Measurements from ENCODE around the gene PLEKHA7. TPM values are rescaled to one million over a fixed set of nuclear protein-coding genes. Genes with fewer than 3 reads are reported as not detected.

The PLEKHA7 gene
- total RNA-seq, 2 experiments from 2014 or later: 5.1 to 5.6 TPM

DNA sequence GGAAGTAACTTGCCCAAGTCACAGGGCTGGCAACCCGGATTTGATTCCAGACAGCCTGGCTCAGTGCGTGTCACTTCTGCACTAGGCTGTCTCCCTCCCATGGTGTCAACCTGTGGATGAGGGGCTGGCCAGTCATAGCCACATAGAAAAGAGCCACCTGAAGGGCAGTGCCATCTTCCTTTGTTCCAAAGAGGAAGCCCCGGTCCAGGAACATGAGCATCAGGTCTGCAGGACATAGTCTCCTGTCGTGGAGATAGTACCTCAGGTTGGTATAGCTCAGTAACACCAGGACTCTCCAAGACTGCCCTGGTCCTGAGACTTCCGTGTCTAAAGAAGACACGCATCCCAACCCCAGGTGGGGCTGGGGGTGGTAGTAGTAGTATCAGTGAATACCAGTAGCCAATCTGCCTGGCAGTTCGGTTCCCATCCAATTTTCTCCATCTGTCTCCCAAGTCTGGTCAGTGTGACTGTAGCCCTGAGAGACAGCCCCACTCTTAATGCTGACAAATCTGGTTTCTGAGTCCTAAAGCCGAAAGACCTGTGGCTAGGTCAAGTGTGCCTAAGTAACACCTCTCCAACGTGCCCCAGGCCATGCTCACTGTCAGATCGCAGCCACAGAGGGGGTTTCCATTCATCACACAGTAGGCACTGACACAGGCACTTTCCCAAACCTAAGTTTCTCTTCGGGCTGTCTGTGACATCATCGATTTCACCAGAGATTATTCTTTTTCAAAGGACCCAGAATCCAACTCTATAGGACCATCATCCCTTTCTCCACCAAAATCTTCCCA, 242.7 kb downstream of the PLEKHA7 start:
- no peaks in the 10 kb centered on the region for H3K9me3 Mint-ChIP-seq
- no peak for DNase-seq
- H3K36me3 Mint-ChIP-seq: no peaks in the 10 kb centered on the region
- H3K27ac Mint-ChIP-seq: no peak overlapping the region
- H3K4me1 Mint-ChIP-seq: no peaks in the 10 kb centered on the region
- H3K27me3 Mint-ChIP-seq: no peaks in the 10 kb centered on the region
- no peak overlapping the region for H3K4me3 Mint-ChIP-seq

DNA sequence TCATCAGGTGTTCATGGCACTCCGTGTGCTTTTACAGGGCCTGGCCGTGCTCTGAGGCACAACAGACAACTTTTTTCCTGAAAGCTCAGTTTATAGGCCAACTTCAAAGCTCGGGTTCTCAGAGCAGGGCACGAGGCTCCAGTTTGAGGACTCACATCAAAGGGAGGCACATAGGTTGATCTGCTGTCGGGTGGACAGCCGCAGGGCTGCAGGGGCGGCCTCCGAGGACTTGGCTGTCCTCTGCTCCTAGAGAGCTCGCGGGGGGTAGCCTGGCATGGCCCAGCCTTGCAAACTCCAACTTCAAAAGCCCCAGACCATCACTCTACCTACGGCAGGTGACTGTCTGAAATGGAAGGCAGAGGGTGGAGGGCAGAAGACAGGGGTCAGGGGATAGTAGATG, 244.2 kb downstream of the PLEKHA7 start:
- no peaks in the 10 kb centered on the region for H3K36me3 Mint-ChIP-seq
- H3K4me1 Mint-ChIP-seq: no peaks in the 10 kb centered on the region
- no peak overlapping the region for H3K27ac Mint-ChIP-seq
- no peak overlapping the region for H3K4me3 Mint-ChIP-seq
- no peak for DNase-seq
- no peaks in the 10 kb centered on the region for H3K27me3 Mint-ChIP-seq
- H3K9me3 Mint-ChIP-seq: no peaks in the 10 kb centered on the region

DNA sequence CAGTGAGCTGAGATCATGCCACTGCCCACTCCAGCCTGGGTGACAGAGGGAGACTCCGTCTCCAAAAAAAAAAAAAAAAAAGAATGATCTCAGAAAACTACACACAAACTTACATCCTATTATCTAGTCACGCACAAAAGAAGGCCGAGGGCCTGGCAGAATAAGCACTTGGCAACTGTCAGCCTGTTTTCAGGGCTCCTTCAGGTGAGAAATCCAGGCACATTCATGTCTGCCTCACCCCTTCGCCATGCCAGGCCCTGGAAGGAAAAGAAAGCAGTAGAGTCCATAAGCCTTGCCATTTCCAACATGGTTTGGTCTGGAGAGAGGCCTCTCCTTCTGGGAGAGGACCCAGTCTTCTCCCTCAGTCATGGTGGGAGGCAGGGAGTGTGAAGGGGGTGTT, 244.8 kb downstream of the PLEKHA7 start:
- H3K27ac Mint-ChIP-seq: no peak overlapping the region
- DNase-seq: no peak
- H3K4me3 Mint-ChIP-seq: no peak overlapping the region
- H3K36me3 Mint-ChIP-seq: no peaks in the 10 kb centered on the region
- no peaks in the 10 kb centered on the region for H3K4me1 Mint-ChIP-seq
- no peaks in the 10 kb centered on the region for H3K27me3 Mint-ChIP-seq
- H3K9me3 Mint-ChIP-seq: no peaks in the 10 kb centered on the region

DNA sequence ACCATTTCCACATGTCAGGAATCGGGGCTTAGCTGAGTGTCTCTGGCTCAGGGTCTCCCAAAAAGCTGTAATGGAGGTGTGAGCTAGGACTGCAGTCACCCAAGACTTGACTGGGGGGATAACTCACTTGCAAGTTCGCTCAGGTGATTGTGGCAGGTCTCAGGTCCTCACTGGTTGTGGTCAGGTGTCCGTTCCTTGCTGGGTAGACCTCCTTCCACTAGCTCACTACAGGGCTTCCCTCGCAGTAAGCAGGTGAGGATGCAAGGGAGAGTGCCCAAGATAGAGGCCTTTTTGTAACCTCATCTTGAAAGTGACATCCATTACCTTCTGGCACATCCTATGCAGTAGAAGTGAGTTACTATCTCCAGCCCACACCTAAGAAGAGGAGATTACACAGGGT, 246.3 kb downstream of the PLEKHA7 start:
- H3K27me3 Mint-ChIP-seq: no peaks in the 10 kb centered on the region
- no peaks in the 10 kb centered on the region for H3K36me3 Mint-ChIP-seq
- H3K4me1 Mint-ChIP-seq: no peaks in the 10 kb centered on the region
- H3K4me3 Mint-ChIP-seq: no peak overlapping the region
- no peak overlapping the region for H3K27ac Mint-ChIP-seq
- DNase-seq: no peak
- H3K9me3 Mint-ChIP-seq: no peaks in the 10 kb centered on the region

DNA sequence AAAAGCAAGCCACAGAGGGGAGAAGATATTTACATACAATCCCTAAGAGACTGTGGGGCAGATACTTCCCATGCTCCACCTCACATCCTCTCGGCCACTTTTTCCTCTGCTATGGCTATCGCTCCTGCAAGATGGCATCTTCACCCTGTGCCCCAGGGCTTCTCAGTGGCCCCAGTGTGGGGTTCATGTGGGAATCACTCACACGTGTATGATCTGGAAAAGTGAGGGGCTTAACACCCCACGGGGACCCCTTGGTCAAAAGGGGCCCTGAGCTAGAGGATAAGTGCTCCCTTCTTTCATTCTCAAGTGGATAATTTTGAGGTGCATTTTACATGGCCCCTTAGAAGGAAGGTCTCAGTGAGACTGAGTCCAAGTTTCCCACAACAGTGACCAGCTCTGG, 247.1 kb downstream of the PLEKHA7 start:
- DNase-seq: no peak
- Mint-ChIP-seq H3K27ac (no peak overlapping the region), H3K27me3 (no peaks in the 10 kb centered on the region), H3K36me3 (no peaks in the 10 kb centered on the region), H3K4me3 (no peak overlapping the region), H3K4me1 (no peaks in the 10 kb centered on the region), H3K9me3 (no peaks in the 10 kb centered on the region)

DNA sequence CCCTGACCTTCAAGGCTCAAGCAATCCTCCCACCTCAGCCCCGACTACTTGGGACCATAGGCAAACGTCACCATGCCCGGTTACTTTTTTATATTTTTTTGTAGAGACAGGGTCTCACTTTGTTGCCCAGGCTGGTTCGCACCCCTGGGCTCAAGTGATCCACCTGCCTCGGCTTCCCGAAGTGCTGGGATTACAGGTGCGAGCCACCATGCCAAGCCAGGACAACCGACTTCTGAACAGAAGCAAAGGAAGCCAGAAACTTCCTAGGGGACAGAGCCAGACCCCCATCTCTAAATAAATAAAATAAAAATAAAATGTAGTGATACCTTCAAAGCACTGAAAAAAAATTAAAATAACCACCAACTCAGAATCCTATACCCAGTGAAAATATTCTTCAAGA, 249.3 kb downstream of the PLEKHA7 start:
- H3K27ac Mint-ChIP-seq: no peak overlapping the region
- DNase-seq: no peak
- H3K27me3 Mint-ChIP-seq: no peaks in the 10 kb centered on the region
- peaks cover 3% of the 10 kb centered on the region for H3K4me1 Mint-ChIP-seq
- no peak overlapping the region for H3K4me3 Mint-ChIP-seq
- no peaks in the 10 kb centered on the region for H3K9me3 Mint-ChIP-seq
- peaks cover 2% of the 10 kb centered on the region for H3K36me3 Mint-ChIP-seq

DNA sequence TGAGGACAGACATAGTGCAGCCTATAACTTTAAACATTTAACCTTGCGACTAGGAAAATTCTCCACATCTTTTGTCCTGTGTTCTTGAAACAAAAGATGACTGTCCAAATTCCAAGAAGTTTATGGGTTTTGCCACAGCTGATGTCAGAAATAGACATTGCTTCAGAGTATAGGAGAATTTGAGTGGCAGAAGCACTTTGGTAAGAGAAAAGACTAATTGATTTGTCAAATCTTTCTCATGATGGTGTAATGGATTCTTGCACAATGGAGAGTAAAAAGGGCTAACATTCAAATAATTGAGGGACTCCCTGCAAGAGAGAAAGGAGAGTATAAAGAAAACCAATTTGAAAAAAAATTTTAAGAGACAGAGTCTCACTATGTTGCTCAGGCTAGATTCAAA, 250.5 kb downstream of the PLEKHA7 start:
- Mint-ChIP-seq H3K27me3 (no peaks in the 10 kb centered on the region), H3K27ac (no peak overlapping the region), H3K36me3 (peaks cover 9% of the 10 kb centered on the region), H3K4me1 (peaks cover 11% of the 10 kb centered on the region), H3K4me3 (no peak overlapping the region), H3K9me3 (peaks cover 4% of the 10 kb centered on the region)
- DNase-seq: no peak

DNA sequence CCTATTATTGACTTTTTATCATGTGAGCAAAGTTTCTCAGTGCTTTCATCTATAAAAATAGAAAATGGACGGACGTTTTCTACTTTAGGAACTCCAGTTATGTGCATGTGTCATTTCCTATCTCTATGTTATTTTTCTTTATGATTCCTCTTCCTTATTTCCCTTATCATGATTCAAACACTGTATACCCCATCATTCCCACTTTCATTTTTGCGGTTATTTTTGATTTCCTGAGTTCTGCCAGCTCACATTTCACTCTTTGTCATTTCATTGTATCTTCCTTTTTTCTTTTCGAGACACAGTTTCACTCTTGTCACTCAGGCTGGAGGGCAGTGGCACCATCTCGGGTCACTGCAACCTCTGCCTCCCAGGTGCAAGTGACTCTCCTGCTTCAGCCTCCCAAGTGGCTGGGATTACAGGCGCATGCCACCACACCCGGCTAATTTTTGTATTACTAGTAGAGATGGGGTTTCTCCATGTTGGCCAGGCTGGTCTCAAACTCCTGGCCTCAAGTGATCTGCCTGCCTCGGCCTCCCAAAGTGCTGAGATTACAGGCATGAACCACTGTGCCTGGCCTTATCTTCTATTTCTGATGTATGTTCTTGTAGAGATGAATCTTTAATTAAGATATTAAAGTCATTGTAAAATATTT, 254.2 kb downstream of the PLEKHA7 start:
- no peak overlapping the region for H3K4me3 Mint-ChIP-seq
- no peak for DNase-seq
- H3K4me1 Mint-ChIP-seq: peaks cover 15% of the 10 kb centered on the region
- H3K9me3 Mint-ChIP-seq: peaks cover 4% of the 10 kb centered on the region
- peak overlapping the region; percentile 55 for H3K27ac Mint-ChIP-seq
- H3K27me3 Mint-ChIP-seq: no peaks in the 10 kb centered on the region
- peaks cover 31% of the 10 kb centered on the region for H3K36me3 Mint-ChIP-seq

DNA sequence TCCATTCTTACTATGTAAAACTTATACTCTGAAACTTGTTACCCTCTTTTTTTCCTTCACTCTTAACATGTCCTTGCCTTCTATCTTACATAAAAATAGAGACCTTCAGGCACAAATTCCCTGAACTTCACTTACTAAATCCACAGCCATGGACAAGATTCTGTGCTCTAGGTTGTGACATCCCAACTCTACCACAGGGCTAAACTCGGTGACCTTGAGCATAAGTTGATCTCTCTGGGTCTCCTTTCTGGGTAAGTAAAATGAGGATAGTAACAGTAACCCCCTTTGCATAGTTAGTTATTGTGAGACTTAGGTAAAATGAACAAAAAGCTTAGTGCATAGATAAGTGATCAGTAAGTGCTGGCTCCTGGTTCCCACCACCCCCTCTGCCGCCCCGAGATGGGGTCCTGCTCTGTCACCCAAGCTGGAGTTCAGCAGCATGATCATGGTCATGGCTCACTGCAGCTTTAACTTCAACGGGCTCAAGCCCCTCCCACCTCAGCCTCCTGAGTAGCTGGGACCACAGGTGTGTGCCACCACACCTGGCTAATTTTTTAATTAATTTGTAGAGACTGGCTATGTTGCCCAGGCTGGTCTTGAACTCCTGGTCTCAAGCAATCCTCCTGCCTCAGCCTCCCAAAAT, 255.7 kb downstream of the PLEKHA7 start:
- H3K4me3 Mint-ChIP-seq: no peak overlapping the region
- H3K36me3 Mint-ChIP-seq: peaks cover 38% of the 10 kb centered on the region
- peak overlapping the region; percentile 36 for H3K27ac Mint-ChIP-seq
- DNase-seq: no peak
- H3K4me1 Mint-ChIP-seq: peaks cover 23% of the 10 kb centered on the region
- H3K9me3 Mint-ChIP-seq: peaks cover 4% of the 10 kb centered on the region
- no peaks in the 10 kb centered on the region for H3K27me3 Mint-ChIP-seq

DNA sequence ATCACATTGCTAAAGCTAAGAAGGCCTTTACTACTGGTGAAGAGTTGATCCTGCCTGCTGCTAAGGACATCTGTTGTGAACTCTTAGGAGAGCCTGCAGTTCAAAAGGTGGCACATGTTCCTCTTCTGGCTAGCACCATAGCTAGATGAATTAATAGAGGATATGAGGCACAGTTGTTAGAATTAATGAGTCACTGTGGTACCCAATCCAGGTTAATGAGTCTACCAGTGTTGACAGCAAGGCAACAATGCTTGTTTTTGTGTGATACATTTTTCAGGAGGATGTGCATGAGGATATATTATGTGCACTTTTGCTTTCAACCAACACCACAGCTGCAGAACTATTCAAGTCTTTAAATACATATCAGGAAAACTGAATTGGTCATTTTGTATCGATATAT, 263.8 kb downstream of the PLEKHA7 start:
- DNase-seq: no peak
- Mint-ChIP-seq H3K27me3 (no peaks in the 10 kb centered on the region), H3K27ac (peak overlapping the region; percentile 72), H3K4me1 (peaks cover 31% of the 10 kb centered on the region), H3K36me3 (peaks cover 54% of the 10 kb centered on the region), H3K4me3 (no peak overlapping the region), H3K9me3 (no peaks in the 10 kb centered on the region)

DNA sequence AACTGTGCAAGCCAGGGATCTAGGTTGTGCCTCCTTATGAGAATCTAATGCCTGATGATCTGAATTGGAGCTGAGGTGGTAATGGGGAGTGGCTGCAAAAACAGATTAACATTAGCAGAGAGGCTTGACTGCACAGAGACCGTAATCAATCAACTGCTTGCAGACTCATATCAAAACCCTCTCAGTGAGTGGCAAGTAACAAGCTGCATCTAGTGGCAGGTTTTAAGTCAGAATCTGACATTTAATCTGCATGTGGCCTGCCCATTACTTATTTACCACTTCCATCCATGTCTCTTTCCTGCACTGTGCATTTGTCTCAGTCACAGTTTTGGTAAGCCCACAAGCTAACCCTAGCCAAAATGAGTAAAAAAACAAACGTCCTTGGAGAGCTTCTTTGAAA, 264.5 kb downstream of the PLEKHA7 start:
- peak overlapping the region; percentile 72 for H3K27ac Mint-ChIP-seq

DNA sequence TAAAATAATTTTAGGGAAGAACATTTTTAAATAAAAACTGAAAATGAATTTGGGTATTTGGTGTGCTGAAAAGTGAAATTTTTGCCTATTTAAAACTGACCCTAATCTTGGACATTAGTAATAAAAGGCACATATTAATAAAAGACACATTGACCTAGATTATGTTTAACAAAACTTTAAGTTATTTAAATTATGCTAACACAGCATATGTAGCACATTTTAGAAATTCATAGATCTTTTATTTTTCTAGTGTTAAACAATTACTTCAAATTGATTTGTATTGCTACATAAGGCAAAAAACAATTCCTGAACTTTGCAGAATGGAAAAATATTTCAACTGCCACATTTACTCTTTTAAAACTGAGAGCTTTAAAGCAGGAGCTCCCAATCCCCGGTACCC, 265.1 kb downstream of the PLEKHA7 start:
- H3K4me1 Mint-ChIP-seq: peaks cover 39% of the 10 kb centered on the region
- peak overlapping the region; percentile 72 for H3K27ac Mint-ChIP-seq
- H3K27me3 Mint-ChIP-seq: no peaks in the 10 kb centered on the region
- no peaks in the 10 kb centered on the region for H3K9me3 Mint-ChIP-seq
- DNase-seq: no peak
- H3K36me3 Mint-ChIP-seq: peaks cover 54% of the 10 kb centered on the region
- H3K4me3 Mint-ChIP-seq: no peak overlapping the region

More for the DNA sequence above, 264.5 kb downstream of the PLEKHA7 start:
- no peak for DNase-seq
- Mint-ChIP-seq H3K27me3 (no peaks in the 10 kb centered on the region), H3K4me3 (no peak overlapping the region), H3K4me1 (peaks cover 36% of the 10 kb centered on the region), H3K9me3 (no peaks in the 10 kb centered on the region), H3K36me3 (peaks cover 51% of the 10 kb centered on the region)

DNA sequence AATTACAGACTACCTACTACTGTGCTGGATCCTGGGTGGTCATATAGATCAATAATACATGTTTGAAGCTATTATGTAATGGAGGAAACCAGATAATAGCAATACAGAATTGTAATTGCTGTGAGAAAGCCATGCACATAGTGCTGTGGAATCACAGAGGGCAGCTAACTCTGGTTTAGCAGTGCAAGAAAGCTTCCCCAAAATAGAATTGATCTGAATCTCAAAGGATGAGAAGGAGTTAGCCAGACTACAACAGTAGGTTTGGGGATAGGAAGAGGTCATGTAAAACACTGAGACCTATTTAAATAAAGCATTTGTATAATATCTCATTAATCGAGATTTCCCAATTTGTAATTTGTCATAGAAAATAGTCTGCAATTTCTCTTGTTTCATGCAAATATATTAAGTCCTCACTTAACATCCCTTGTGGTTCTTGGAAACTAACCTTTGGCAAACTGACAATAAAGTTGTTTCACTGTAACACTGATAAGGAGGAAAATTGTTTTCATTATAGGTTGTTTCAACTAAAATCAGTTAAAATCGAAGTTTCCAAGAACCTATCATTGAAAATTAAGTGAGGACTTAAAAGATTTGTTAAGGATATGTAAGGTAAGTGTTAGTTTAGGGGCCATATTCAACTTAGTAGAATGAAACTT, 268.1 kb downstream of the PLEKHA7 start:
- Mint-ChIP-seq H3K4me3 (no peak overlapping the region), H3K27ac (no peak overlapping the region), H3K27me3 (no peaks in the 10 kb centered on the region), H3K4me1 (peaks cover 52% of the 10 kb centered on the region), H3K36me3 (peaks cover 50% of the 10 kb centered on the region), H3K9me3 (no peaks in the 10 kb centered on the region)
- DNase-seq: no peak

DNA sequence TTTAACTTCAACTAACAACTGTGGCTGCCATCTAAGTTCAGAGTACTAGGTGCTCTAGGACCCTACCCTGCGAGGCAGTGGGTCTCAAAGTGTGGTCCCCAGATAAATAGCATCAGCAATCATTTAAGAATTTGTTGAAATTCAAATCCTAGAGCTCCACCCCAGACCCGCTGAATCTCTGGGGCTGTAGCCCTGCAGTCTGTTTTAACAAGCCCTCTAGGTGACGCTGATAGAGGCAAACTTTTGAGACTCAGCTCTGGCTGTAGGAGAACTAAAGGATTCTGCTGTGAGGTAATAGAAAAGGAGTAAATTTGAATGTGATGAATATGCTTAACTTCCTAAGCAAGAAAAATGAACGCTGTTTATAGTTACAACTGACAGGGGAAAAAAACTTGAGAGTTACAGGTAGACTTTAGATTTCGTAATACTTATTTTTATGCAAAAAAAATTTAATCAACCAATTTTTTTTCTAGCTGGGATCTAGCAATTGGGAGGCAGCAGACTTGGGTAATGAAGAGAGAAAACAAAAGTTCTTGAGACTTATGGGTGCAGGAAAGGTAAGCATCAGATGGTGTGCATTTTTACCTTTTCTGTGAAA, 270.0 kb downstream of the PLEKHA7 start:
- DNase-seq: no peak
- H3K9me3 Mint-ChIP-seq: no peaks in the 10 kb centered on the region
- peaks cover 34% of the 10 kb centered on the region for H3K36me3 Mint-ChIP-seq
- peak overlapping the region; percentile 12 for H3K27ac Mint-ChIP-seq
- H3K4me3 Mint-ChIP-seq: no peak overlapping the region
- H3K4me1 Mint-ChIP-seq: peaks cover 38% of the 10 kb centered on the region
- no peaks in the 10 kb centered on the region for H3K27me3 Mint-ChIP-seq

DNA sequence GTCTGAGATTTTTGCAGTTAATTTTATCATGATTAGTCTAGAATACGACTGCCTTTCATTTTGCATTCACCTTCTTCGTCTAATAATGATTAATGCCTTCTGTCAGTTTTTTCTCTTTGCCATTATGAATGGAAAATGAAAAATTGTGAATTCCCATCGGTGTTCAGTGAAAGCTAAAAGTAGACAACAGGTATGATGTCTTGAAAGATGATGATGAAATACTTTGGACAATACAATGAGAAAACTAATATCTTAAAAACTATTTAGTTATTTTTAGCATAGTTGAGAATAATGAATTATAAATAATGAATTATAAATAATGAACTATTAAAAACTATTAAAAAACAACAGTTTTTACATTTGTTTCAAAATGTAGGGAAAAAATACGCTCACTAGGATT, 270.7 kb downstream of the PLEKHA7 start:
- Mint-ChIP-seq H3K4me3 (no peak overlapping the region), H3K9me3 (no peaks in the 10 kb centered on the region), H3K27ac (no peak overlapping the region), H3K36me3 (peaks cover 31% of the 10 kb centered on the region), H3K27me3 (no peaks in the 10 kb centered on the region), H3K4me1 (peaks cover 37% of the 10 kb centered on the region)
- no peak for DNase-seq
